GM18858 (cell line): Measurements from ENCODE around the gene KIR2DL3.
"Not testable (repeated sequence)": the region's sequence is repeated elsewhere in the genome, so short reads cannot be mapped to it uniquely, and the experiment has no call there.

Experiments
- ATAC-seq: cut with Tn5 transposase; IDR thresholded peaks from one replicate; pipeline ENCODE4 v1.9.1; 2021; ENCODE audit not compliant: unreplicated experiment

KIR2DL3 gene

DNA sequence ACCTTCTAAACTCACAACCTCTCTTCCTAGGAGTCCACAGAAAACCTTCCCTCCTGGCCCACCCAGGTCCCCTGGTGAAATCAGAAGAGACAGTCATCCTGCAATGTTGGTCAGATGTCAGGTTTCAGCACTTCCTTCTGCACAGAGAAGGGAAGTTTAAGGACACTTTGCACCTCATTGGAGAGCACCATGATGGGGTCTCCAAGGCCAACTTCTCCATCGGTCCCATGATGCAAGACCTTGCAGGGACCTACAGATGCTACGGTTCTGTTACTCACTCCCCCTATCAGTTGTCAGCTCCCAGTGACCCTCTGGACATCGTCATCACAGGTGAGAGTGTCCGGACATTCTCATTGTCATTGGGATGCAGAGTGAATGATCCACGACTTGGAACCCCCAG is 3.6 kb downstream of the KIR2DL3 start:
- not testable (repeated sequence) for ATAC-seq

- not testable (repeated sequence) for ATAC-seq
Measured at GRCh38 chr19:54744080-54744479, 5.8 kb downstream of the KIR2DL3 start.

GRCh38 chr19:54747614-54748322 is 9.5 kb downstream of the KIR2DL3 start:
- ATAC-seq = not testable (repeated sequence)

GRCh38 chr19:54750276-54750675 is 12.0 kb downstream of the KIR2DL3 start:
- not testable (repeated sequence) for ATAC-seq

DNA sequence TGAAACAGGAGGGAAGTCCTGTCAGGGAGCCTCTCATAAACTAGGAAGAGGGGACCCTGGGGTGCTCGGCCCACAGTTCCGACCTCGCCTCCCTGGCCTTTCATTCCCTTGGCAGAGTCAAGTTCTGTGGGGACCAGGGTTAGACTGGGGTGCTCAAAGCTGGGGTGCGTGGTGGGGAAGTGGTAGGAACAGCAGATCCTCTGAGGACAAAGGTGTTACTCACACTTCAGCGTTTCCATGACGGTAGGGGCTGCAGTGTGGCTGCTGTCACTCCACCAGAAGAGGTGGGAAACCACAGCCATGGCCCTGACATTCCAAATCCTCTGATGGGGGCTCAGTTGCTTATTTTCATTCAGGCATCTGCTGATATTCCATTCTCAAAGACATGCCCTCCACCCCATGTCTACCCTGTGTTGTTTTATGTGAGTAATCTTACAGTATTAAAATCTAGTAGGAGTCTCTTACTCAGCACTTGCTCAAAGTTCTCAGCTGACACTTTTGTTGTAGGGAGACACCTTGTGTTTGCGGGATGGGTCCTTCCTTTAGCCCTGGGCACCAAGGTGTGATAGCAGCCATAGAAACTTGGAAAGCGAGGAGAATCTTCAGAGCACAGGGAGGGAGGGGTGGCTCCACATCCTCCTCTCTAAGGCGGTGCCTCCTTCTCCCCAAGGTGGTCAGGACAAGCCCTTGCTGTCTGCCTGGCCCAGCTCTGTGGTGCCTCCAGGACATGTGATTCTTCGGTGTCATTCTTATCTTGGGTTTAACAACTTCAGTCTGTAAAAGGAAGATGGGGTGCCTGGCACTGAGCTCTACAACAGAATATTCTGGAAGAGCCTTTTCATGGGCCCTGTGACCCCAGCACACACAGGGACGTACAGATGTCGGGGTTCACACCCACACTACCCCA is 18.1 kb downstream of the KIR2DL3 start:
- ATAC-seq = not testable (repeated sequence)

DNA sequence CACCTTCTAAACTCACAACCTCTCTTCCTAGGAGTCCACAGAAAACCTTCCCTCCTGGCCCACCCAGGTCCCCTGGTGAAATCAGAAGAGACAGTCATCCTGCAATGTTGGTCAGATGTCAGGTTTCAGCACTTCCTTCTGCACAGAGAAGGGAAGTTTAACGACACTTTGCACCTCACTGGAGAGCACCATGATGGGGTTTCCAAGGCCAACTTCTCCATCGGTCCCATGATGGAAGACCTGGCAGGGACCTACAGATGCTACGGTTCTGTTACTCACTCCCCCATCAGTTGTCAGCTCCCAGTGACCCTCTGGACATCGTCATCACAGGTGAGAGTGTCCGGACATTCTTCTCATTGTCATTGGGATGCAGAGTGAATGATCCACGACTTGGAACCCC is 20.3 kb downstream of the KIR2DL3 start:
- not testable (repeated sequence) for ATAC-seq

GRCh38 chr19:54764219-54764618 is 25.9 kb downstream of the KIR2DL3 start:
- not testable (repeated sequence) for ATAC-seq

- not testable (repeated sequence) for ATAC-seq
Measured at GRCh38 chr19:54766464-54766863, 28.2 kb downstream of the KIR2DL3 start.

DNA sequence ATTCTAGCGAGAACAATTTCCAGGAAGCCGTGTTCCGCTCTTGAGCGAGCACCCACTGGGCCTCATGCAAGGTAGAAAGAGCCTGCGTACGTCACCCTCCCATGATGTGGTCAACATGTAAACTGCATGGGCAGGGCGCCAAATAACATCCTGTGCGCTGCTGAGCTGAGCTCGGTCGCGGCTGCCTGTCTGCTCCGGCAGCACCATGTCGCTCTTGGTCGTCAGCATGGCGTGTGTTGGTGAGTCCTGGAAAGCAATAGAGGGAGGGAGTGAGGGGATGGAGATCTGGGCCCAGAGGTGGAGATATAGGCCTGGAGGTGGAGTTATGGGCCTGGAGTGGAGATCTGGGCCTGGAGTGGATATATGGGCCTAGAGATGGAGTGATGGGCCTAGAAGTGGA is 31.3 kb downstream of the KIR2DL3 start, which contains the start of gene KIR2DL1:
TSS of gene KIR2DL1 (plus strand) at position 148 of the 400 bp plus-strand sequence. CDS start at position 206, 58 bp downstream.
- not testable (repeated sequence) for ATAC-seq

GRCh38 chr19:54770511-54770910 is 32.2 kb downstream of the KIR2DL3 start:
- not testable (repeated sequence) for ATAC-seq

GRCh38 chr19:54771018-54771960 is 33.0 kb downstream of the KIR2DL3 start:
- not testable (repeated sequence) for ATAC-seq

- not testable (repeated sequence) for ATAC-seq
Measured at GRCh38 chr19:54772666-54773065, 34.4 kb downstream of the KIR2DL3 start.

DNA sequence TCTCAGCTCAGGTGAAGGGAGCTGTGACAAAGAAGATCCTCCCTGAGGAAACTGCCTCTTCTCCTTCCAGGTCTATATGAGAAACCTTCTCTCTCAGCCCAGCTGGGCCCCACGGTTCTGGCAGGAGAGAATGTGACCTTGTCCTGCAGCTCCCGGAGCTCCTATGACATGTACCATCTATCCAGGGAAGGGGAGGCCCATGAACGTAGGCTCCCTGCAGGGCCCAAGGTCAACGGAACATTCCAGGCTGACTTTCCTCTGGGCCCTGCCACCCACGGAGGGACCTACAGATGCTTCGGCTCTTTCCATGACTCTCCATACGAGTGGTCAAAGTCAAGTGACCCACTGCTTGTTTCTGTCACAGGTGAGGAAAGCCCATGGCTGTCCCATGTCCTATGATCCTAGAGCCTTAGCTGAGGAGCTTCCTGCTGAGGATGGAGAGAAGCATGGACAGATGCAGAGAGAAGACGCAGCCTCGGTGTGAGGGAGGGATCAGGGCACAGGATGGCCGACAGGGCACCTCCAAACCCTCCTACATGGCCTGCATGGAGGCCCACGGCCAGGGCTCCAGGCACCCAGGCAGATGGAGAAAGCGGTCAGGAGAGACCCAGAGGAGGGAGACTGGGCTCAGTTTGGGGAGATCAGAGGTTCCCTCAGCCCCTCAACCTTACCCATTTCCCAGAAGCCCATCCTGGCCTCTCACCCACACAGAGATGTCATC is 36.9 kb downstream of the KIR2DL3 start:
- ATAC-seq = not testable (repeated sequence)

DNA sequence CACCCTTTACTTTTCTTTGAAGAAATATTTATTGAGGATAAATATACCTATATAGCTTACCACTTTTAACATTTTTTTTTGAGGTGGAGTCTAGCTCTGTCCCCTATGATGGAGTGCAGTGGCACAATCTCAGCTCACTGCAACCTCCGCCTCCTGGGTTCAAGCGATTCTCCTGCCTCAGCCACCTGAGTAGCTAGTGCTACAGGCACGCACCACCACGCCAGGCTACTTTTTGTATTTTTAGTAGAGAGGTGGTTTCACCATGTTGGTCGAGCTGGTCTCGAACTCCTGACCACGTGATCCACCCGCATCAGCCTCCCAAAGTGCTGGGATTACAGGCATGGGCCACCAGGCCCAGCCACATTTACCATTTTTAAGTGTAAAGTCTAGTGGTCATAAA is 37.5 kb downstream of the KIR2DL3 start:
- ATAC-seq = not testable (repeated sequence)

GRCh38 chr19:54777851-54778250 is 39.5 kb downstream of the KIR2DL3 start:
- not testable (repeated sequence) for ATAC-seq

DNA sequence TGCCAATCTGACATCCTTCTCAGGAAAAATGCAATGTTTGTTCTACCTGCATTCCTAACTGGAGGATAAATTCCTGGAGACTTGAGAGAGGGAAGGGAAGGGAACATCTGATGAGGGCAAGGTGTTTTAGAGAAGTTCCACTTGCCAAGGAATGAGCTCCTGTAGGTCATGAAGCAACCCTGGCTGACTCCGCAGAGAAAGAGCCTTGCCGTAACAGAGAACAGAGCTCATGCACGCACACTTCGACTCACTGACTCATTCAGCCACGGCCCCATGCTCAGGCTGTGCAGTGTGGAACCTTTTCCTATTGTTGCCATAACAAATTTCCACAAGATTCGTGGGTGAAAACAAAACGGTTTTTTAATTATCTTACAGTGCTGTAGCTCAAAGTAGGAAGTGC is 40.6 kb downstream of the KIR2DL3 start:
- ATAC-seq = not testable (repeated sequence)

DNA sequence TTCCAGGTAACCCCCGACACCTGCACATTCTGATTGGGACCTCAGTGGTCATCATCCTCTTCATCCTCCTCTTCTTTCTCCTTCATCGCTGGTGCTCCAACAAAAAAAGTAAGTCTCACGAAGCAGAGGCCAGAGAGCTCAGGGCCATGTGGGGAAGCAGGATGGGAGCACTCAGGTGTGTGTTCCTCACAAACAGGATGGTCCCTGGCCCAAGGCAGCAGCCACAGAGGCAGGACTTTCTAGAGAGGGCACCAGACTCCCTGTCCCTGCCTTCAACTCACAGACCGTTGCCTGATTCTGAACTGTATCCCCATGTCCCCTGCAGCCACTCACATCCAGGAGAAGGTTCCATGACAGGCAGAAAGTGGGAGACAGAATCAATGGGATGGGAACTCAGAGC is 44.6 kb downstream of the KIR2DL3 start:
- ATAC-seq = not testable (repeated sequence)

DNA sequence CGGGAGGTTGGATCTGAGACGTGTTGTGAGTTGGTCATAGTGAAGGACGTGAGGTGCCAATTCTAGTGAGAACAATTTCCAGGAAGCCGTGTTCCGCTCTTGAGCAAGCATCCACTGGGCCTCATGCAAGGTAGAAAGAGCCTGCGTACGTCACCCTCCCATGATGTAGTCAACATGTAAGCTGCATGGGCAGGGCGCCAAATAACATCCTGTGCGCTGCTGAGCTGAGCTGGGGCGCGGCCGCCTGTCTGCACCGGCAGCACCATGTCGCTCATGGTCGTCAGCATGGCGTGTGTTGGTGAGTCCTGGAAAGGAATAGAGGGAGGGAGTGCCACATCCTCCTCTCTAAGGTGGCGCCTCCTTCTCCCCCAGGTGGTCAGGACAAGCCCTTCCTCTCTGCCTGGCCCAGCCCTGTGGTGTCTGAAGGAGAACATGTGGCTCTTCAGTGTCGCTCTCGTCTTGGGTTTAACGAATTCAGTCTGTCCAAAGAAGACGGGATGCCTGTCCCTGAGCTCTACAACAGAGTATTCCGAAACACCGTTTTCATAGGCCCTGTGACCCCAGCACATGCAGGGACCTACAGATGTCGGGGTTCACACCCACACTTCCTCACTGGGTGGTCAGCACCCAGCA is 47.9 kb downstream of the KIR2DL3 start:
- ATAC-seq = not testable (repeated sequence)

DNA sequence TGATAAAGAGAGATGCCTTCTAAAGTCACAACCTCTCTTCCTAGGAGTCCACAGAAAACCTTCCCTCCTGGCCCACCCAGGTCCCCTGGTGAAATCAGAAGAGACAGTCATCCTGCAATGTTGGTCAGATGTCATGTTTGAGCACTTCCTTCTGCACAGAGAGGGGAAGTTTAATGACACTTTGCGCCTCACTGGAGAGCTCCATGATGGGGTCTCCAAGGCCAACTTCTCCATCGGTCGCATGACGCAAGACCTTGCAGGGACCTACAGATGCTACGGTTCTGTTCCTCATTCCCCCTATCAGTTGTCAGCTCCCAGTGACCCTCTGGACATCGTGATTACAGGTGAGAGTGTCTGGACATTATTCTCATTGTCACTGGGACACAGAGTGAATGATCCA is 49.8 kb downstream of the KIR2DL3 start:
- not testable (repeated sequence) for ATAC-seq
